Sigmoid colon (tissue), 7 donors: Measurements from ENCODE around the gene MRPL14. TPM values are rescaled to one million over a fixed set of nuclear protein-coding genes. Genes with fewer than 3 reads are reported as not detected.

Source experiments
- DNase-seq: peaks from one replicate; pipeline ENCODE4 v3.0.0-alpha.2; 2019
- H3K27ac ChIP-seq, 4 donors: fragments of 200-600 bp; sonication (generic); one replicate each; pipeline ENCODE4 v1.5.1; 2016 to 2019; ENCODE audit warnings: mild to moderate bottlenecking in 1 of 4
- H3K27me3 ChIP-seq, 3 donors: fragments of 200-600 bp; sonication (generic); one replicate each; pipeline ENCODE4 v1.5.1; 2019; ENCODE audit warnings: mild to moderate bottlenecking in 1 of 3
- H3K36me3 ChIP-seq, 4 donors: fragments of 200-600 bp; sonication (generic); one replicate each; pipeline ENCODE4 v1.5.1; 2016 to 2019
- H3K4me1 ChIP-seq, 4 donors: fragments of 200-600 bp; sonication (generic); one replicate each; pipeline ENCODE4 v1.5.1; 2017 to 2019
- H3K4me3 ChIP-seq, 4 donors: fragments of 200-600 bp; sonication (generic); one replicate each; pipeline ENCODE4 v1.5.1; 2017 to 2019; ENCODE audit warnings: mild to moderate bottlenecking in 2 of 4, moderate library complexity in 1 of 4
- H3K9me3 ChIP-seq, 4 donors: fragments of 200-600 bp in 3 of 4; sonication (generic) in 3 of 4; one replicate each; pipeline versions ENCODE4 v1.5.1 to v1.6.1; 2013 to 2019
- CTCF ChIP-seq, 4 experiments: fragments of 450-650 bp in 3 of 4; fragments of 200-600 bp in 1 of 4; IDR thresholded peaks; one replicate each; pipeline ENCODE4 v1.5.1; 2016 to 2019; ENCODE audit warnings: antibody characterized with exemption in 4 of 4, mild to moderate bottlenecking in 3 of 4, moderate library complexity in 2 of 4
- EP300 ChIP-seq, 4 donors: sonication (generic); formaldehyde crosslinking; IDR thresholded peaks; one replicate each; pipeline ENCODE4 v1.6.1; 2017; ENCODE audit warnings: antibody characterized with exemption in 4 of 4
- POLR2A ChIP-seq, 2 donors: fragments of 450-650 bp; IDR thresholded peaks; one replicate each; pipeline ENCODE4 v1.6.1; 2016; ENCODE audit warnings: antibody characterized with exemption in 2 of 2, mild to moderate bottlenecking in 2 of 2, moderate library complexity in 2 of 2
- POLR2AphosphoS5 ChIP-seq, 4 donors: sonication (generic); formaldehyde crosslinking; IDR thresholded peaks; one replicate each; pipeline ENCODE4 v1.6.1; 2017; ENCODE audit warnings: antibody characterized with exemption in 4 of 4
- WGBS, 2 donors: extraction: QIAGEN DNeasy Blood & Tissue Kit; methylation state at CpG; one replicate each; pipeline ENCODE4 v1.1.7; 2013; 5-methylcytosine and 5-hydroxymethylcytosine counted together
- intact Hi-C: fragments of 100-400 bp; cut with DNase I; formaldehyde crosslinking; loops from one replicate; pipeline ENCODE4 v1.15.1; 2023
- polyA plus RNA-seq, 3 donors: library from polyadenylated mRNA; stranded (reverse); fragments of 200-250 nt; gene quantifications; one replicate each; pipeline ENCODE4 v1.2.3, GENCODE V29; 2013
- total RNA-seq, 4 donors: library from RNA; depleted of rRNA; stranded (reverse); fragments of >200 nt; gene quantifications; one replicate each; pipeline ENCODE4 v1.1.0, GENCODE V29; 2016
- donor health status: healthy with polysubstance abuse.
- donor health status: Bipolar disorder and iron deficiency.
- donor health status: healthy.

Gene MRPL14
- total and polyA plus RNA-seq, 7 donors = 32.4 to 150 (median 55.8) TPM

GRCh38 chr6:44151348-44152108 is 24.3 kb upstream of the MRPL14 start:
- peaks cover 0 to 7% (median 2%) of the 10 kb centered on the region in 4 donors for H3K4me1 ChIP-seq
- no peaks in the 10 kb centered on the region for H3K27me3 ChIP-seq
- intact Hi-C loops = loop anchor here (1.0 kb wide), 1 partner anchor 55 kb away; no protein-coding TSS in a partner anchor
- H3K4me3 ChIP-seq = no peak overlapping the region
- no peak overlapping the region for H3K27ac ChIP-seq
- DNase-seq = peak; percentile 85
- 17 to 21% methylated on average over 31 of the region's 31 CpGs for WGBS, 2 donors
- TF ChIP-seq POLR2AphosphoS5 (IDR thresholded peaks at IDR 0.05) (no peak), CTCF (IDR thresholded peaks at IDR 0.05) (peak; percentile 97 to 100 (median 98))
- peaks cover 0 to 40% (median 24%) of the 10 kb centered on the region in 4 donors for H3K36me3 ChIP-seq
- no peaks in the 10 kb centered on the region for H3K9me3 ChIP-seq

- peak; percentile 57 for DNase-seq
- WGBS, 2 donors = 75 to 87% methylated on average over 3 of the region's 3 CpGs
- Histone ChIP-seq H3K27me3 (no peaks in the 10 kb centered on the region), H3K4me3 (no peak overlapping the region), H3K27ac (no peak overlapping the region), H3K9me3 (no peaks in the 10 kb centered on the region), H3K36me3 (peaks cover 0 to 47% (median 24%) of the 10 kb centered on the region in 4 donors), H3K4me1 (peaks cover 0 to 7% (median 2%) of the 10 kb centered on the region in 4 donors)
- intact Hi-C loops = no loop called here
- no peak for TF ChIP-seq POLR2AphosphoS5 (IDR thresholded peaks at IDR 0.05)
- no peak for TF ChIP-seq EP300 (IDR thresholded peaks at IDR 0.05)
- TF ChIP-seq POLR2A (IDR thresholded peaks at IDR 0.05) = no peak
- no peak for TF ChIP-seq CTCF (IDR thresholded peaks at IDR 0.05)
These were observed 23.2 kb upstream of the MRPL14 start for GRCh38 chr6:44150317-44150917.

GRCh38 chr6:44149369-44150012 is 22.2 kb upstream of the MRPL14 start:
- Histone ChIP-seq H3K27ac (no peak overlapping the region), H3K36me3 (peaks cover 0 to 51% (median 24%) of the 10 kb centered on the region in 4 donors), H3K4me1 (peaks cover 0 to 7% (median 2%) of the 10 kb centered on the region in 4 donors), H3K4me3 (no peak overlapping the region), H3K27me3 (no peaks in the 10 kb centered on the region), H3K9me3 (no peaks in the 10 kb centered on the region)
- DNase-seq = peak; percentile 49
- no peak for TF ChIP-seq EP300 (IDR thresholded peaks at IDR 0.05)
- no peak for TF ChIP-seq POLR2A (IDR thresholded peaks at IDR 0.05)
- TF ChIP-seq POLR2AphosphoS5 (IDR thresholded peaks at IDR 0.05) = no peak
- 89 to 92% methylated on average over 7 of the region's 7 CpGs for WGBS, 2 donors
- intact Hi-C loops = no loop called here

- Histone ChIP-seq H3K36me3 (peaks cover 0 to 63% (median 24%) of the 10 kb centered on the region in 4 donors), H3K4me3 (no peak overlapping the region), H3K27ac (no peak overlapping the region), H3K4me1 (peaks cover 0 to 7% (median 2%) of the 10 kb centered on the region in 4 donors), H3K27me3 (no peaks in the 10 kb centered on the region), H3K9me3 (no peaks in the 10 kb centered on the region)
- WGBS, 2 donors = 72 to 86% methylated on average over 9 of the region's 9 CpGs
- intact Hi-C loops = no loop called here
- peak; percentile 48 for DNase-seq
- TF ChIP-seq CTCF (IDR thresholded peaks at IDR 0.05) = no peak
- no peak for TF ChIP-seq EP300 (IDR thresholded peaks at IDR 0.05)
- TF ChIP-seq POLR2AphosphoS5 (IDR thresholded peaks at IDR 0.05) = no peak
- TF ChIP-seq POLR2A (IDR thresholded peaks at IDR 0.05) = no peak
These were observed 21.1 kb upstream of the MRPL14 start for GRCh38 chr6:44148306-44148705.

GRCh38 chr6:44147256-44147655 is 20.0 kb upstream of the MRPL14 start:
- DNase-seq = peak; percentile 47
- TF ChIP-seq EP300 (IDR thresholded peaks at IDR 0.05) (no peak), POLR2A (IDR thresholded peaks at IDR 0.05) (no peak), CTCF (IDR thresholded peaks at IDR 0.05) (no peak)
- Histone ChIP-seq H3K36me3 (peaks cover 0 to 73% (median 21%) of the 10 kb centered on the region in 4 donors), H3K4me3 (no peak overlapping the region), H3K4me1 (peaks cover 0 to 7% (median 2%) of the 10 kb centered on the region in 4 donors), H3K27ac (no peak overlapping the region), H3K27me3 (no peaks in the 10 kb centered on the region), H3K9me3 (no peaks in the 10 kb centered on the region)
- WGBS, 2 donors = 95 to 96% methylated on average over 7 of the region's 7 CpGs
- intact Hi-C loops = no loop called here
